ENCODE results near the gene ACADVL. TPM values are rescaled to one million over a fixed set of nuclear protein-coding genes. Genes with fewer than 3 reads are reported as not detected.
A peak's percentile ranks its signal among the peaks of the same experiment; 100 is the strongest.

The ACADVL gene
- total RNA-seq, 4 donors from 2014 or later = 565 to 850 (median 599) TPM

DNA sequence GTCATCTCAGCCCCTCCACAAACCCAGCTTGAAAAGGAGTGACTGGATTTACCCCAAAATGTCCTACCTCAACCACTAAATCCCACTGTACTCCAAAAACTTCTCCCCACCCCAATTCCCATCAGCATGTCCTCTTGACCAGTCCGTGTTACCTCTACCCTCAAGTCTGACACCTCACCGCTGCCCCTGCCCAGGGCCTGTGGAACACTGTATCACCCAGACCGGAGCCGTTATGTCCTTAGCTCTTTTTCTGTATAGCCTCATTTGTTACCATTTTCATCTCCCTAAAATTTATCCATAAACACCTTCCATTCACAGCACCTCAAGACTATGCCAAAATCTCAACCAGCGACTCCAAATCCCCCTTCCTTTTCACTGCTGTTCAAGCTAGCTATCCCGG is 17.1 kb downstream of the ACADVL start:
- Histone ChIP-seq H3K27me3 (no peaks in the 10 kb centered on the region), H3K36me3 (peaks cover 0 to 31% (median 0%) of the 10 kb centered on the region in 3 donors), H3K9me3 (no peaks in the 10 kb centered on the region), H3K4me3 (no peak overlapping the region), H3K4me1 (peaks cover 3 to 72% (median 41%) of the 10 kb centered on the region in 4 donors), H3K27ac (peak overlapping the region in 3 of 4 donors; percentile 96 to 98 (median 97))
- DNase-seq (ENCODE audit: low spot score in 2 of 2) = no peak
- 81 to 82% methylated on average over 6 of the region's 6 CpGs for WGBS, 2 donors
- no peak for TF ChIP-seq POLR2A (IDR thresholded peaks at IDR 0.05)
- TF ChIP-seq, protein P1, sequence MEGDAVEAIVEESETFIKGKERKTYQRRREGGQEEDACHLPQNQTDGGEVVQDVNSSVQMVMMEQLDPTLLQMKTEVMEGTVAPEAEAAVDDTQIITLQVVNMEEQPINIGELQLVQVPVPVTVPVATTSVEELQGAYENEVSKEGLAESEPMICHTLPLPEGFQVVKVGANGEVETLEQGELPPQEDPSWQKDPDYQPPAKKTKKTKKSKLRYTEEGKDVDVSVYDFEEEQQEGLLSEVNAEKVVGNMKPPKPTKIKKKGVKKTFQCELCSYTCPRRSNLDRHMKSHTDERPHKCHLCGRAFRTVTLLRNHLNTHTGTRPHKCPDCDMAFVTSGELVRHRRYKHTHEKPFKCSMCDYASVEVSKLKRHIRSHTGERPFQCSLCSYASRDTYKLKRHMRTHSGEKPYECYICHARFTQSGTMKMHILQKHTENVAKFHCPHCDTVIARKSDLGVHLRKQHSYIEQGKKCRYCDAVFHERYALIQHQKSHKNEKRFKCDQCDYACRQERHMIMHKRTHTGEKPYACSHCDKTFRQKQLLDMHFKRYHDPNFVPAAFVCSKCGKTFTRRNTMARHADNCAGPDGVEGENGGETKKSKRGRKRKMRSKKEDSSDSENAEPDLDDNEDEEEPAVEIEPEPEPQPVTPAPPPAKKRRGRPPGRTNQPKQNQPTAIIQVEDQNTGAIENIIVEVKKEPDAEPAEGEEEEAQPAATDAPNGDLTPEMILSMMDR (IDR thresholded peaks at IDR 0.05) = no peak
- TF ChIP-seq EP300 (IDR thresholded peaks at IDR 0.05) = no peak

DNA sequence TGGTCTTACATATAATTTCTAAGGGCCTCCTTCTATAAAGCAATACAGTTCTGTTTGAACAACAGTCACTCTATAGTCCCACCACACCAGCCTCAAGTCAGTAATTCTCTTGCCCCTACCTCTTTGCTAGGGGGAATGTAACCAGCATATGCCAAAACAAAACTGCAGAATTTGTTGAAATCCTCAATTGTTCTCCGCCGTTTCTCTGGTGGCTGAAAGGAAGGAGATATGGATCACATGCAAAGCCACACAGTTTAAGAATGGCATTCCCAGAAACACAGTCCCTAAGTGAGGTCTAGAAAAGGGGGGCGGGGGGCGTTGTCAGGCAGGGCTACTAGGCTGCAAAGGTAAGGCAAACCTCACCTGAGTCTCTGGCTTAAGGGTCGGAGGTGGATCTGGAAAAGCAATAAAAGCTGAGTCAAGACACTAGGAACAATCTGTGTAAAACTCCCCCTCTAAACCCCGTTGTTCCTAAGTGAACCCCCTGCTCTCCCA is 17.6 kb downstream of the ACADVL start:
- peaks cover 3 to 67% (median 38%) of the 10 kb centered on the region in 4 donors for H3K4me1 ChIP-seq
- WGBS, 2 donors = 15 to 22% methylated on average over 6 of the region's 6 CpGs

DNA sequence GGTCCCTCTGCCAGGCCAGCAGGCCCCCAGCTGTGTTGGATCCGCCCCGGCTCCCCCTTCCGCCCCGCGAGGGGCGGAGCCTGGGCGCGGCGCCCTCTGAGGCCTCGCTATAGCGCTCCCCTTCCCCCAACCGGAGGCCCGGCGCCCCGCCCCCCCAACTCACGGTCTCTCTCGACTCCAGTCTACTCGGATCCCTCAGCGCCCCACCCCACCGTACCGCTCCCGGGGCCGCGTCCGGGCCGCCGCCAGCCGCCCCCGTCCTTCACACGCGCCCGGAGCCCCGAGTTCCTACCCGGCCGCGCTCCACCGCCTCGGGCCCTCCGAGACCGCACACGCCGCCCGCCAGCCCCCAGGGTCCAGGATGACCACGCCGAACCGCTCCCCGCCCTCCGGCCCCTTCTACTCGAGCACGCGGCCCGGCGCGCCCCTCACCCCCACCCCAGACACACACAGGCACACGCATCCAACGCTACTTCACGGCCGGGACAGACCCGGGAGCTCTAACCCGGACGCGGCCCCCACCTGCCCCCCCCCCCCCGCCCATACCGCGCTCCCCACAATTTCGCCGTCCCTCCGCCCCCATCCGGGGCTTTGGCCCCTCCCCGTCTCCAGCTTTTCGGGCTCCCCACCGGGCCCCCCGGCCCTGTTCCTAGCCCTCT is 18.2 kb downstream of the ACADVL start:
- 0% methylated on average over 13 to 39 of the region's 73 CpGs for WGBS, 2 donors
- Histone ChIP-seq H3K36me3 (peaks cover 0 to 31% (median 0%) of the 10 kb centered on the region in 3 donors), H3K4me1 (peaks cover 3 to 61% (median 34%) of the 10 kb centered on the region in 4 donors), H3K4me3 (peak overlapping the region; percentile 64 to 99 (median 92)), H3K9me3 (no peaks in the 10 kb centered on the region), H3K27me3 (no peaks in the 10 kb centered on the region), H3K27ac (peak overlapping the region; percentile 96 to 98 (median 96))
- DNase-seq (ENCODE audit: low spot score in 2 of 2) = peak; percentile 57 to 68
- TF ChIP-seq EP300 (IDR thresholded peaks at IDR 0.05) (no peak), POLR2A (IDR thresholded peaks at IDR 0.05) (no peak)
- TF ChIP-seq, protein P1 (IDR thresholded peaks at IDR 0.05) = no peak

More for the DNA sequence above, 17.6 kb downstream of the ACADVL start:
- peak overlapping the region; percentile 64 to 99 (median 92) for H3K4me3 ChIP-seq
- TF ChIP-seq, protein P1 (IDR thresholded peaks at IDR 0.05) = no peak
- no peak for TF ChIP-seq EP300 (IDR thresholded peaks at IDR 0.05)
- TF ChIP-seq POLR2A (IDR thresholded peaks at IDR 0.05) = no peak
- peaks cover 0 to 31% (median 0%) of the 10 kb centered on the region in 3 donors for H3K36me3 ChIP-seq
- no peaks in the 10 kb centered on the region for H3K9me3 ChIP-seq
- H3K27me3 ChIP-seq = no peaks in the 10 kb centered on the region
- DNase-seq (ENCODE audit: low spot score in 2 of 2) = no peak
- peak overlapping the region; percentile 96 to 98 (median 96) for H3K27ac ChIP-seq

DNA sequence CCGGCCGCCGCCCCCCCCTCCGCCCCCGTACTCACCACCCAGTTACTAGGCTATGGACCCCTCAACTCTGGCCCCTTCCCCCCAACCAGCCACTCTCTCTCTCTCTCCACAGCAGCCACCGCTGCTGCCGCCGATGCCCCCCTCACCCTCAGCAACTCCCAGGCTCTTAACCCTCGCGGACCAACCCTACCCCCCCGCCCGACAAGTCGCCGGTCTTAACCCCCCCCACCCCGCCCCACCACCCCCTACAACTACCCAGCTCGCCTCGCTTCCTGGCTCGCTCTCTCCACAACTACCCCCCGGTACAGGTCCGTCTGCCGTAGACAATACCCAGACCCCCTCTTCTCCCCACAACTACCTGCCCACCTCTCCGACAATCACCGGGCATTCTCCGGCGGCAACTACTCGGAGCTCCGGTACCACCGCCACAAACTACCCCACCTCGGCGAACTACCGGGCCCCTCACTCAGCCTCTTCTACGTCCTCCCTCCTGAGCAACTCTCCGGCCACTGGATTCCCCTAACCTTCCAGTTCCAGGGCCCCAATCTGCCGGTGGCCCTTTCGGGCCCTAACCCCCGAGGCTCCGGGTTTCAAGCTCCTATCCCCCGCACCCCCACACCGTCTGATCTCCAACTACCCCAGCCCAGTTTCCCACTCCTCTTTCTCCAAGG is 18.8 kb downstream of the ACADVL start:
- TF ChIP-seq, protein P1 (IDR thresholded peaks at IDR 0.05) = no peak
- TF ChIP-seq POLR2A (IDR thresholded peaks at IDR 0.05) (no peak), EP300 (IDR thresholded peaks at IDR 0.05) (no peak)
- Histone ChIP-seq H3K9me3 (no peaks in the 10 kb centered on the region), H3K4me1 (peaks cover 3 to 59% (median 33%) of the 10 kb centered on the region in 4 donors), H3K4me3 (peak overlapping the region; percentile 64 to 99 (median 92)), H3K27me3 (no peaks in the 10 kb centered on the region), H3K36me3 (peaks cover 0 to 31% (median 0%) of the 10 kb centered on the region in 3 donors), H3K27ac (peak overlapping the region; percentile 96 to 98 (median 96))
- 0 to 2% methylated on average over 32 of the region's 39 CpGs for WGBS, 2 donors
- no peak for DNase-seq (ENCODE audit: low spot score in 2 of 2)
